Measurements from ENCODE around the gene ST3GAL5. TPM values are rescaled to one million over a fixed set of nuclear protein-coding genes. Genes with fewer than 3 reads are reported as not detected.

The ST3GAL5 gene
- total RNA-seq, 1 donor = 19.4 TPM

DNA sequence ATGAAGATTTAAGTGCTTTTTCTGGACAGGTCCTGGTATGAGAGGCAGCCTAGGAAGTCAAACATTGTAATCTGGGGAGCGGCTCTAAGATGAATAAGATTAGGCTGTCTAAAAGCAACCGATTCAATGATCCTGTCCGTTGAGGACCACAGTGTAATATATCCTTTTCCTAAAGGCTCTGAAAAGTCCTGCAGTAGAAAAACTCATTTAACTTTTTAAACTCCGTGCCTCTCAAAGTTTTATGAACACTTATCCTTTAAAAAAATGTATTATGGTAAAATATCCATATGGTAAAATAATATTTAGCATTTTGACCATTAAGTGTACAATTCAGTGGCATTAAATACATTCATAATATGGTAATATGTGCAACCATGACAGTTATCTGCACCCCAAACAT lies 95.2 kb downstream of the ST3GAL5 start:
- no peak overlapping the region for H3K4me3 ChIP-seq (ENCODE audit: low read depth, low read length)
- DNase-seq (ENCODE audit: low read depth) = no peak
- TF ChIP-seq, protein P1, sequence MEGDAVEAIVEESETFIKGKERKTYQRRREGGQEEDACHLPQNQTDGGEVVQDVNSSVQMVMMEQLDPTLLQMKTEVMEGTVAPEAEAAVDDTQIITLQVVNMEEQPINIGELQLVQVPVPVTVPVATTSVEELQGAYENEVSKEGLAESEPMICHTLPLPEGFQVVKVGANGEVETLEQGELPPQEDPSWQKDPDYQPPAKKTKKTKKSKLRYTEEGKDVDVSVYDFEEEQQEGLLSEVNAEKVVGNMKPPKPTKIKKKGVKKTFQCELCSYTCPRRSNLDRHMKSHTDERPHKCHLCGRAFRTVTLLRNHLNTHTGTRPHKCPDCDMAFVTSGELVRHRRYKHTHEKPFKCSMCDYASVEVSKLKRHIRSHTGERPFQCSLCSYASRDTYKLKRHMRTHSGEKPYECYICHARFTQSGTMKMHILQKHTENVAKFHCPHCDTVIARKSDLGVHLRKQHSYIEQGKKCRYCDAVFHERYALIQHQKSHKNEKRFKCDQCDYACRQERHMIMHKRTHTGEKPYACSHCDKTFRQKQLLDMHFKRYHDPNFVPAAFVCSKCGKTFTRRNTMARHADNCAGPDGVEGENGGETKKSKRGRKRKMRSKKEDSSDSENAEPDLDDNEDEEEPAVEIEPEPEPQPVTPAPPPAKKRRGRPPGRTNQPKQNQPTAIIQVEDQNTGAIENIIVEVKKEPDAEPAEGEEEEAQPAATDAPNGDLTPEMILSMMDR (IDR thresholded peaks at IDR 0.05; ENCODE audit: insufficient read depth, low read length) = no peak

DNA sequence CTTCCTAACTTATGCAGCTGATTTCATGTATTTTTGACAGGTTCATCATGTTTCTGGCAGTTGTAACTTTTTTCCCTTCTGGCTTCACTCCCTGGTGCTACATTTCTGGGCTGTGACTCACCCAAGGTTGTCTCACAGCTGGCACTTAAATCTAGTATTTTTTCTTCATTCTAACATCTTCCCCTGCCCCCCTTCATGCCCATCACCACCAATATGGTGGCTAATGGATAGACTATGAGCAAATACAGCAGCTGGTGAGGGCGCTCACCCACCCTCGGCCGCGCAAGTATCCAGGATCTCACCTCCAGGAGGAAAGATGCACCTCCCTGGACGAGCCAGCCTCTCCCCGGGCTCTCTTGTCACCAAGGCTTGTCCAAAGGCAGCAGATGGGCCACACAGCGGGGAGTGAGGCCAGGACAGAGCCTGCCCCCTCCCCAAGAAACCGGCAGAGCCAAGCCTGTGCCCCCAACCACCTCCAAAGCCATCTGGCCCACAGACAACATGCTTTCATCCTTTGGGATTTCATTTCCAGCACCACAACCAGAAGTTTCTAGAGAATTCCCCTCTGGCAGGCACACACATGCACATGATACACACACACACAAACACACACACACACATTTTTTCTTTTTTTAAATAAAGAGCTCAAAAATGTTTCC lies 95.9 kb downstream of the ST3GAL5 start:
- TF ChIP-seq, protein P1 (IDR thresholded peaks at IDR 0.05; ENCODE audit: insufficient read depth, low read length) = no peak
- no peak overlapping the region for H3K4me3 ChIP-seq (ENCODE audit: low read depth, low read length)
- peak; percentile 93 for DNase-seq (ENCODE audit: low read depth)

DNA sequence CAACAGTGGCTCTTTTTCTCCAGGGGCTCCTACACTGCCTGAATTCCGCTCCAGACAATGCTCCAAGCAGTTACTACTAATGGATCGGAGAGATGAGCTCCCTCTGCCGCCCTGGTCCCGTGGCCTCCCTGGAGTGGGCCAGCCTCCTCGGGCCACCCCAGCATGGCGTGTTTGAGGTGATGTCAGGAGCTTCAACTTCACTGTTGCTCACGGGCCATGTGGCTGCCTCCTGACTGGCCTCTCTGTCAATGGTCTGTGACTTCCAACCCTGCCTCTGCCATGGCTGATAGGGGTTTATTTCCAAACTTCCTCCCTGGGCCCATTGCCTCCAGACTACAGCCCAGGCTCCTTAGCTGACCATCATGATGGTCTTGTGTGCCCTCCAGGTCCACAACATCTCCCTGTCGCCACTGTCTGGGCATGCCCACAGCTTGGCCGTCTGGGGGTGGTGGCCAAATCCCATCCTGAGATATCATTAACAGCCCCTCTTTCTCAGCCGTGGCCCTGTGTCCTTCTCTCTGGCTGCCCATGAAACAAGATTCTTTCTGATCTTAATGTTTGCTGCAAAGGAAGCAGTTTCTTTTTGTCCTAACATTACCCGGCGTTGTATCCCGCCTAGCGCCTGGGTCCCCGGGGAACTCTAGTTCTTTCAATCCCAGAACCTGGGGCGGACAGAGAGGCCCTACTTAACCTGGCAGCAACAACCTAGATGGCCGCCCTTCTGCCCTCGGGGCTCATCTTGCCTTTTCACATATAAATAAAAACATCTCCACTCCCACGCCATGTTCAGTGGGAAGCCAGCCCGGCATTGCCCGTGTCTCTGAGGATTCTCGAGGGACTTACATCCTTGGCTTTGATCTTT lies 96.9 kb downstream of the ST3GAL5 start:
- TF ChIP-seq, protein P1 (IDR thresholded peaks at IDR 0.05; ENCODE audit: insufficient read depth, low read length) = no peak
- no peak overlapping the region for H3K4me3 ChIP-seq (ENCODE audit: low read depth, low read length)
- DNase-seq (ENCODE audit: low read depth) = peak; percentile 24

GRCh38 chr2:85790499-85791188 lies 98.1 kb downstream of the ST3GAL5 start:
- H3K4me3 ChIP-seq (ENCODE audit: low read depth, low read length) = no peak overlapping the region
- TF ChIP-seq, protein P1 (IDR thresholded peaks at IDR 0.05; ENCODE audit: insufficient read depth, low read length) = no peak
- DNase-seq (ENCODE audit: low read depth) = no peak

GRCh38 chr2:85790032-85790431 lies 98.8 kb downstream of the ST3GAL5 start:
- TF ChIP-seq, protein P1 (IDR thresholded peaks at IDR 0.05; ENCODE audit: insufficient read depth, low read length) = no peak
- DNase-seq (ENCODE audit: low read depth) = no peak
- H3K4me3 ChIP-seq (ENCODE audit: low read depth, low read length) = no peak overlapping the region

DNA sequence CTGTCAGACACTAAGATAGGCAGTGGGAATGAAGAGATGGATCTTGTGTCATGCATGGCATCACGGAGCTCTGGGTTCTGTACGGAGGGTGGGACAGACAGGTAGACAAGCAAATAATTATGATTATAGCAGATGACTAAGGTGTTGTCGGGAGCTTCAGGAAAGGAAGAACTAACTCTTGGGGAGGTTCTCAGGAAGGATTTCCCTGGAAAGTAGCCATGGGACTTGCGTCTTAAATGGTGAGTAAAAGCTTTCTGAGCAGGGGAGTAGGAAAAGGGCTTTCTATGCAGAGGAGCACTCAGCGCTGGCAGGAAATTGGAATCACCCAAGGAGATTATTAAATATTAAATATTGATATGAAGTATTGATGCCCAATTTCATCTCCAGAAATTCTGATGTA lies 99.5 kb downstream of the ST3GAL5 start:
- H3K4me3 ChIP-seq (ENCODE audit: low read depth, low read length) = no peak overlapping the region
- TF ChIP-seq, protein P1 (IDR thresholded peaks at IDR 0.05; ENCODE audit: insufficient read depth, low read length) = no peak
- DNase-seq (ENCODE audit: low read depth) = no peak
